HUDEP-2 (cell line): ENCODE measurements around the gene GNAI3.

Experiments
- DNase-seq, 76 experiments: peaks; one replicate each; lab custom pipeline; 2025; ENCODE audit not compliant: unreplicated experiment in 76 of 76; lab: John Stamatoyannopoulos, UW

GNAI3 gene

GRCh38 chr1:109548321-109549267 is at the start of gene GNAI3:
Gene GNAI3, plus strand, starts transcription at chr1:109548615. Its CDS starts 106 bp downstream, at chr1:109548721.
- DNase-seq: peak in 75 of 76 experiments; percentile 24 to 95 (median 88)

GRCh38 chr1:109499081-109499480 is 49.3 kb upstream of the GNAI3 start:
- peak in 1 of 76 experiments; percentile 38 for DNase-seq

GRCh38 chr1:109499661-109500536 is 48.5 kb upstream of the GNAI3 start:
- DNase-seq: peak in 44 of 76 experiments; percentile 9 to 61 (median 35)

GRCh38 chr1:109500941-109501381 is 47.5 kb upstream of the GNAI3 start:
- DNase-seq: no peak

- DNase-seq: peak in 2 of 76 experiments; percentile 14 to 25
These were observed 46.6 kb upstream of the GNAI3 start for GRCh38 chr1:109501644-109502363.

GRCh38 chr1:109502364-109502851 is 46.0 kb upstream of the GNAI3 start:
- DNase-seq: peak in 3 of 76 experiments; percentile 4 to 22 (median 12)

- no peak for DNase-seq
These were observed 44.5 kb upstream of the GNAI3 start for GRCh38 chr1:109503935-109504334.

GRCh38 chr1:109504974-109505373 is 43.4 kb upstream of the GNAI3 start:
- DNase-seq: no peak

GRCh38 chr1:109508001-109508872 is 40.2 kb upstream of the GNAI3 start:
- DNase-seq: no peak

GRCh38 chr1:109508873-109509175 is 39.6 kb upstream of the GNAI3 start:
- DNase-seq: no peak

- DNase-seq: peak in 25 of 76 experiments; percentile 7 to 42 (median 15)
These were observed 39.0 kb upstream of the GNAI3 start, which contains the start of gene AMIGO1 for GRCh38 chr1:109509176-109510134. Gene AMIGO1, minus strand, starts transcription at chr1:109509727. Its CDS starts 815 bp downstream, at chr1:109508912.

GRCh38 chr1:109513110-109513710 is 35.2 kb upstream of the GNAI3 start:
- no peak for DNase-seq

GRCh38 chr1:109514846-109515245 is 33.6 kb upstream of the GNAI3 start:
- DNase-seq: no peak

GRCh38 chr1:109516872-109517271 is 31.5 kb upstream of the GNAI3 start:
- no peak for DNase-seq

- DNase-seq: no peak
These were observed 31.1 kb upstream of the GNAI3 start for GRCh38 chr1:109517337-109517736.

- DNase-seq: no peak
These were observed 27.1 kb upstream of the GNAI3 start for GRCh38 chr1:109521002-109521951.

GRCh38 chr1:109522026-109522425 is 26.4 kb upstream of the GNAI3 start:
- DNase-seq: no peak
